SHP77 (cell line): ENCODE data around the gene TSC22D2.

Experiments
- DNase-seq, 2 experiments: peaks; one replicate each; lab custom pipeline; 2025; lab: John Stamatoyannopoulos, UW

Gene TSC22D2

GRCh38 chr3:150408221-150409124 is at the start of gene TSC22D2:
TSC22D2 (plus strand) TSS chr3:150408298; CDS start chr3:150409351, 1,053 bp downstream.
- peak; percentile 75 to 87 for DNase-seq

DNA sequence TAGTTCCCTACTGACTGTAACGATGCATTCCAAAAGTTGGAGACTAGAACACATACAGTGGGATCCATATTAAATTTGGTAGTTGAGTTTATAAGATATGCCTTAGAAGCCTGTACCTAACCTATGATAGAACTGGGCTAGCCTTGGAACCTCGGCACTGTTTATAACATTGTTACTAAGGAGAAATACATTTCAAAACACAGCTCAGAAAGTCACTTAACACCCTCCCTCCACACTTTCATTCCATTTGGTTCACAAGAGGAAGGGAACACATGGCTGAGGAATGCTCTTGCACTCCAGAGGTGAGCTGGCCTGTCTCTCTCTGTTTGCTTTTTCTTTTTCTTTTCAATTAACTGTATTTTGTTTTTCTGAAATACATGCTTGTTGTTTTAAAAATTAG is 48.7 kb upstream of the TSC22D2 start:
- no peak for DNase-seq

DNA sequence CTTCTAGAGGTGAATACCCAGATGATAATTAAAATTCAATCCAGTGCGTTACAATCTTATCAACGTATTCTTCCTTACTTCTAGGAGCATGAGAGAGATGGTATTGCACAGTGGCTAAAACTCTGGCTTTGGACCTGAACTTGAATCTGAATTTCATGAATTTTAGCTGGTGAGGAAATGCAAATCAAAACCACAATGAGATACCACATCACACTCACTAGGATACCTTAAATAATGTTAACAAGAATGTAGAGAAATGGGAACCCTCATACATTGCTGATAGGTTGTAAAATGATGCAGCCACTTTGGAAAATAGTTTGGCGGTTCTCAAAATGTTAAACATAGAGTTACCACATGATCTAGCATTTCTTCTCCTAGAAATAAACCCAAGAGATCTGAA is 47.1 kb upstream of the TSC22D2 start:
- DNase-seq: no peak

GRCh38 chr3:150362515-150363302 is 45.4 kb upstream of the TSC22D2 start:
- no peak for DNase-seq

DNA sequence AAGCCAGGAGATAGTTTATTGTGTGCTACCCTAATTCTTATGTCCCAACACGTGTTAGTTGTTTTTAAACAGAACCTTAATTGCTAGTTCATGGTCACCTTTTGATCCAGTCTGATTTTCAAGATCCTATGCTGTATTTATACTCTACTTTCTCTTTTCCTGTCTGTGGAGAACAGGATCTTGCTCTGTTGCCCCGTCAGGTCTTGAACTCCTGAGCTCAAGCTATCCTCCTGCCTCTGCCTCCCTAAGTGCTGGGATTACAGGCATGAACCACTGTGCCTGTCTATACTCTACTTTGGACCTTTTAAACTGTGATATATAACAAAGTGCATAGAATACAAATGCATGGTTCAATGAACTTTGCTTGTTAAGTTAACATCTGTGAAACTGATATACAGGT is 44.7 kb upstream of the TSC22D2 start:
- no peak for DNase-seq

DNA sequence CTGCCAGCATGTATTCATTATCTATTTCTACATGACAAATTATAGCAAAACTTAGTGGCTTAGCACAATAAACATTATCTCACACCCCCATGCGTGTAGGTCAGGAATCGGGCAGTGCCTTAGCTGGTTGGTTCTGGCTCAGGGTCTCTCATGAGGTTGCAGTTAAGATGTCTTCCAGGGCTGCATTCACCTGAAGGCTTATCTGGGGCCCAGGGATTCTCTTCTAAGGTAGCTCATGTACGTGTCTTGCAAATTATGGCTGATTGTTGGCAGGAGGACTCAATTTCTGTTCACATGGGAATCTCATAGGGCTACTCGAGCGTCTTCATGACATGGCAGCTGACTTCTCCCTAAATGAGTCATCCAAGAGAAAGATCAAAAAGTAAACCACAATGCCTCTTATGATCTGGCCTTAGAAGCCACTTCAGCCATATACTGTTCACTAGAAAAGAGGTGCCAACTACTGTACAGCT is 42.9 kb upstream of the TSC22D2 start:
- no peak for DNase-seq

DNA sequence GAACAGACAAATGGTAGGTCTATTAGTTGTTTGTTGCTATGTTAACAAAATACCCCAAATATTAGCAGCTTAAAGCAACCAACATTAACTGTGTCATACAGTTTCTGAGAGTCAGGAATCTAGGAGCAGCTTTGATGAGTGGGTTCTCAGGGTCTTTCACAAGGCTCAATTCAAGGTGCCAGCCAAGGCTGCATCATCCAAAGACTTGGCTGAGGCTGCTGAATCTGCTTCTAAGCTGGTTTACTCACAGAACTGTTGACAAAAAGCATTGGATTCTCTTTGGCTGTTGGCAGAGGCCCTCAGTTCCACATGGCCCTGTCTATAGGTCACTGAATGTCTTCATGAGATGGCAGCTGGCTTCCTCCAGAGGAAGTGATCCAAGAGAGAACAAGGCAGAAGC is 40.3 kb upstream of the TSC22D2 start:
- no peak for DNase-seq

GRCh38 chr3:150370122-150370602 is 37.9 kb upstream of the TSC22D2 start:
- no peak for DNase-seq

DNA sequence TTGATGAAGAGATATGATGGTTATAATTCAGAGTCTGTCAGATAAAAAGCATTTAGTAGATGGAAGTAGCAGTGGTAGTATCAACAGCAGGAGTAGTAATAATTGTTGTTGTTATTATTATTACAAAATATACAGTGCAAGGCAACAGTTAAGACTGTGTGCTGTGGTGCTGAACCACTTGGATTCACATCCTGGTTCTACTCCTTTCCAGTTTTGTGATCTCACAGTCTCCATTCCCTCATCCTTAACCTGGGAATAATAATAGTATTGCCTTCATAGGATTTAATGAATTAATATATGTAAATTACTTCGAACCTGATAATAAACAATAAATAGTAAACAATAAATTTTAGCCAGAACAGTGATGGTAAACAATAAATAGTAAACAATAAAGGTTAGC is 37.1 kb upstream of the TSC22D2 start:
- no peak for DNase-seq

- DNase-seq: no peak
Observed at GRCh38 chr3:150371741-150372254, 36.3 kb upstream of the TSC22D2 start.

- DNase-seq: no peak
Observed at GRCh38 chr3:150372320-150372719, 35.8 kb upstream of the TSC22D2 start.

GRCh38 chr3:150372722-150373121 is 35.4 kb upstream of the TSC22D2 start:
- no peak for DNase-seq

- DNase-seq: no peak
Observed at GRCh38 chr3:150373234-150373875, 34.7 kb upstream of the TSC22D2 start.

DNA sequence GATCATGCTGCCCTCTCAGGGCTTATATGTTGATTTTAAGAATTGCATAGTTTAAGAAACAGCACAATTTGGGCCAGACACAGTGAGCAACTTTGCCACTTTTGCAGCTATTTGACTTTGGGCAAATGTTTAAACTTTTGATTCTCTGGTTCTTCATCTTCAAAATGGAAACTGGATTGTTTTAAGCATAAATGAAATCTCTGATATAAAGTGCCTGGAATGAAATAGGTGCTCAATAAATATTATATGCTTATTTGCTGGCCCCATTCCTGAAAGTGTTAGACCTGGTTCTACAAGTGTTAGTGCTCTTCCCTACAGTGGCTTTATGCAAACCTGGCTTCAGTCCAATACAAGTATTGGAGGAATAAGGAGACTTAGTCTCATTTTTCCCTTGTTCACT is 33.1 kb upstream of the TSC22D2 start:
- DNase-seq: no peak

DNA sequence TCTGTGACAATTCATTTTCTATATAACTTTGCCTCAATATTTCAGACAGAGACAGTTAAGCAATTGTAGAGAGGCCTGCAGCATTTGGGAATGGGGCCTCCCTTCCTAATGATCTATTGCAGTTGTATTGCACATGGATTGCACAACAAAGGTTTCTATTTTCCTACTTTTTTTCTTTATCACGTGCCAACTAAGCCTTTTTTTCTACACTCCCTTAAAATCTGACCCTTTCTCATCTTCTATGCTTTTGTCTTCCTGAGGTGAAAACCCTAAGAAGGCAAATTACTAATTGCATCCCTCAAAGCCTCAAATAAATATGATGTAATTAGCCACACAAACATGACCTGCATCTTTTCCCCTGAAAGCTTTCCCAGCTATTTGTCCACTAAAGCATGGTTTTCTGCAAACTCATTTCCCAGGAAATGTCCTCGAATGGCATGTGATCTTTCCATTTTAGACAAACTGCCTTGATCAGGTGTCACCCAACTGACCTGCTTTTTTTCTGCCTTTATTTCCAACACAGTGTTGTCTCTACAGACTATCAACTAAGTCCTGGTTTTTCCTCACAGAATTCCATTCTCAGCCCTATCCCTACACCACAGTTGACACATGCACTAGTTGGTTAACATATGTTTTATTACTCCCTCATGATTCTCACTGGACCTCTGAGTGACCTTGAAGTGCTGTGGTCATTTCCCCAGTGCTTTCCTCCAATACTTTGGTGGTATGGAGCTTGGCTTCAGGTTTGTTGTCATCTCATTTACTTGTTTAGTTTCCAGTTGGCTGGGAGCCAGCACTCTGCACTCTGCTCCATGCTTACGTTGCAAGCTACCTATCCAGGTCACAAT is 31.9 kb upstream of the TSC22D2 start:
- DNase-seq: no peak

DNA sequence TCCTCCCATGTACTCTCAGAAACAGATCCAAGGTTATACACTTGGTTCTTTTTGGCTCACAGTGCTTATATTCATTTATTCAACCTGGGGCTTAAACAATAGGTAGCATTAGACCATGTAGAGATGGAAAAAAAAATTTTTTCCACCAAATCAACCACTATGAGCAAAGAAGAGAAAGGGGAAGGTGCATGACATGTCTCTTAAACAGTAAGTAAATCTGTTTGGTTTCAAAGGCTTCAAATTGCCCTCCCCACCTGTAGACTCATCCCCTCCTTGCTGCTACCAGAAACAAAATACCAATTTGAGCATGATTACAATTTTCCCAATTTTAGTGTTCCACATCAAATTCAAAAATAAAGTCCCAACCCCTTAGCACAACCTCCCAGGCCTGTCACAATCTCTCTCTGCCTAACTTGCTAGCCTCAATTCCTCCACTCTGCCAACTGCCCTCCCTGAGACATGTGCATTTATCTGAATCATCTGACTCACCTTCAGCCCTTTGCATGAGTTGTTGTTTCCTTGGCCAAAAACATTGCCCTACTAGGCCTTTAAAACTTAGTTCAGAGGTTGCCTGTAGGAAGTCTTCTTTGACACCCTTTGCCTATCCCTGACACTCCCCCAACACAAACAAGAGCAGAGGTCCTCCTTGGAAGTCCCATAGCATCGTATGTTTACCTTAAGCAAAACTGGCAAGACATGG is 30.3 kb upstream of the TSC22D2 start:
- DNase-seq: no peak

DNA sequence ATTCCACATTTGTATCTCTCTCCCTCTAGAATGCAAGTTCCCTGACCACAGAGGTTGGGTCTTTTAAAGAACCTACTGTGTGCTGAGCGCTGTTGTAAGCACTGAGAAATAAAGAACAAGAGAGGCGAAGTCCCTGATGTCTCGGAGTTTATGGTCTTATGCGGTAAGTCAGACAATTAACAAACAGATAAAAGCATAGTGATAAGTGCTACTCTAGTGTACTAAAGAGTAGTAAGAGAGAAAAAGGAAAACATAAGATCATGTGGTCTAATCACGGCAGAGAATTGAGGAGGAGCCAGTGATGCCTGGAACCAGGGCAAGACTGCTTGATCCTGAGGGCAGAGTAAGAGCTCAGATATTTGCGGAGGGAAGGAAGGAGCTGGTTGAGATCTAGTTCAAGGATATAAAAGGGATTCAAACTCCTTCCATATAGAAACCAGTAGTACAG is 29.8 kb upstream of the TSC22D2 start:
- DNase-seq: no peak

DNA sequence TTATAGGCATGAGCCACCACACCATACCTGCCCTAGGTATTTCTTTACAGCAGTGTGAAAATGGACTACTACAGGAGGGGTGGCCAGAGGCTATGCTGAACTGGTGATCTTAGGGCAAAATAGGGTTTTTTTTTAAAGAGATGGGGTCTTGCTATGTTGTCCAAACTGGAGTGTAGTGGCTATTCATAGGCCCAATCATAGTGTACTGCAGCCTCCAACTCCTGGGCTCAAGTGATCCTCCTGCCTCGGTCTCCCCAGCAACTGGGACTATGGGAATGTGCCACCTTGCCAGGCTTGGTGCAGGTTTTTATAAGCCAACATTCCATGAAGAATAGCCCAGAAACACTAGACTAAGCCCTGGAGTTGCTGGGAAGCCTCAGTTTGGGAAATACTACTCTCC is 28.6 kb upstream of the TSC22D2 start:
- no peak for DNase-seq

- peak; percentile 78 to 84 for DNase-seq
Observed at GRCh38 chr3:150384296-150385212, 23.5 kb upstream of the TSC22D2 start.
